Head of caudate nucleus (tissue), 42 donors: Measurements from ENCODE around the gene ROPN1B.
"Not testable (repeated sequence)": the region's sequence is repeated elsewhere in the genome, so short reads cannot be mapped to it uniquely, and the experiment has no call there.

Experiments
- DNase-seq, 42 donors: peaks; one replicate each; pipeline versions ENCODE4 v3.0.0 to v3.0.0-alpha.2; 2020 to 2021; ENCODE audit warnings: mixed read lengths in 7 of 42
- intact Hi-C: fragments of 100-400 bp; cut with DNase I; formaldehyde crosslinking; loops from one replicate; pipeline ENCODE4 v1.15.0; 2022

ROPN1B gene

GRCh38 chr3:125968701-125969592, at the start of gene ROPN1B:
Gene ROPN1B (plus strand): TSS chr3:125969178. CDS start chr3:125972055, 2,877 bp downstream.
- DNase-seq, intact Hi-C loops: not testable (repeated sequence)

- DNase-seq, intact Hi-C loops: not testable (repeated sequence)
These were observed 48.8 kb upstream of the ROPN1B start for GRCh38 chr3:125920191-125920590.

DNA sequence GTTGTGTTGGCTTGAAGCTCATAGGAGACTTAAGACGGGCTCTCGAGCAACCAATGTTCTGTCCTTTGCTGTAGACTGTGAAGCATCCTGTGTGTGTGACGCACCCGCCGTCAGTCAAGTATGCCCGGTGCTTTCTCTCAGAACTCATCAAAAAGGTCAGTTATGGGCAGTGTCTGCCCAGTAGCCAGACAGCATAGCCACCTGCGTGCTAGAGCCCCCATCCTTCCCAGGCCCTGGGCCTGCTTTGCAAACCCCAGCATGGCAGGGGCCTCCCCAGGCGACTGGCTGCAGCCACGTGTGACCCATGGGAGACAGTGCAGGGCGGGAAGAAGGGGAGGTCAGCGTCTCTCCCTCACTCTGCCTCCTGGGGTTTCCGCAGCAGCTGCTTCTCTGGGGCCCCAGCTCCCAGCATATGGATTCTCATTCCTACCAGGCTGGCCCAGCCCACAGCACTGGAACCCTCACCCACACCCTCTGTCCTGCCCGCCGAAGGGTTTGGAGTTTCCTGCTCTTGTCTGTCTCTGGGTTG, 48.2 kb upstream of the ROPN1B start:
- intact Hi-C loops, DNase-seq: not testable (repeated sequence)

DNA sequence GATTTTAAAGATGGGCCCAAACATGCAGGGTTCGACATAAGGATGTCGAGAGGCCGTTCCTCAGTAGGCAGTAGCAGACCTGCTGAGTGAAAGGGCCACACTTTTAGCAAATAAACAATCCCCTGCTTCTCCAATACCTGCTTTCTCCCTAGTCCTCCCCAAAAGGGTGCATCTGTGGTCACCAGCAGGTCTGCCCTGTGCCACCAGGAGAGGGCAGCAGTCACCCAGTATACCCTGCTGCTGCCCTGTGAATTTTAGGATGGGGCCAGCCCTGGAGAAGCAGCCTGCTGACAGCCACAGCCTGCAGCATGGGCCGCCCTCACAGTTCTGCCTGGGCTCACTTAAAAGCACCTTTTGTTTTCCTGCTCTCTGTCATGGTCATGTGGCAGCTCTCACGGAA, 47.3 kb upstream of the ROPN1B start:
- DNase-seq = peak in 38 of 42 donors; percentile 17 to 71 (median 51)
- intact Hi-C loops = not testable (repeated sequence)

DNA sequence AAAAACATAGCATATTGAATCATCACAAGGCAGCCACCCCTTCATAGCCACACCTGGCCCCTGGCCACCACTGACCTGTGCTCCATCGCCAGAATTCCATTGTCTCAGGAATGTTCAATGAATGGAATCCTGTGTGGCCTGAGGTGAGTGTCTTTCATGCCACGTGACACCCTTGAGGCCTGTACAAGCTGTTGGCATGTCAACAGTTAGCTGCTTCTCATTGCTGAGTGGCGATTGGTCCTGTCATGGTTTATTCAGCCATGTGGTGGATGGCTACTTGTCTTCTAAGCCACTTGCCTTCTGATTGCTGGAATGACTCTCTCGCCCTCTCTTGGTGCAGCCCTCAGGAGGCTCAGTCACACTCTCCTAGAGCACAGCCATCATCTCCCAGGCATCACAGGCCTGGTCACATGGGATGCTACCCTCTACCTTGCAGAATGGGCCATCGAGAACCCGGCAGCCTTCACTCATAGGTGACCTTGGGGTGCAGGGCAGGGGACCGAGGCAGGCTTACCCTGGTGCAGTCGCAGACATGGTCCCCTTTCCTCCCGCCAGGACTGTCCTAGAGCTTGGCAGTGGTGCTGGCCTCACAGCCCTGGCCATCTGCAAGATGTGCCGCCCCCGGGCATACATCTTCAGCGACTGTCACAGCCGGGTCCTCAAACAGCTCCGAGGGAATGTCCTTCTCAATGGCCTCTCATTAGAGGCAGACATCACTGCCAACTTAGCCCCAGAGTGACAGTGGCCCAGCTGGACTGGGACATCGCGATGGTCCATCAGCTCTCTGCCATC, 45.5 kb upstream of the ROPN1B start:
- intact Hi-C loops = not testable (repeated sequence)

DNA sequence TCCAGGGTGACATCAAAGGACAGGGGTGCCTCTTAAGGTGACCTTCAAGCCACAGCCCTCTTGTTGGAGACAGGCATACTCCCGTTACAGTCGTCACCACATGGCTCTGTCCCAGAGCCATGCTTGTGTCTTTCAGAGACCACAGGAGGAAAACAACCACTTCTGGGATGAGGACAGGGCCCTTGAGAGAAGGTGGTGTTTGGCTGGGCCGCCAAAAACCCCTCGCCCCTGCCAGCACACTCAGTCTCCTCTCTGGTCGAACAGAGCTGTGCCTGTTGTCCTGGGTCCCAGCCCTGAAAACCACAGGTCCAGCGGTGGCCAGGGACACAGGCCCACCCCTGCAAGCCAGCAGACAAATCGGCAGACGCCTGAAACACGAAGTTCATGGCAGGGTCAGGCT, 44.7 kb upstream of the ROPN1B start:
- intact Hi-C loops, DNase-seq: not testable (repeated sequence)

More for the DNA sequence above, 45.5 kb upstream of the ROPN1B start:
- DNase-seq = not testable (repeated sequence)

DNA sequence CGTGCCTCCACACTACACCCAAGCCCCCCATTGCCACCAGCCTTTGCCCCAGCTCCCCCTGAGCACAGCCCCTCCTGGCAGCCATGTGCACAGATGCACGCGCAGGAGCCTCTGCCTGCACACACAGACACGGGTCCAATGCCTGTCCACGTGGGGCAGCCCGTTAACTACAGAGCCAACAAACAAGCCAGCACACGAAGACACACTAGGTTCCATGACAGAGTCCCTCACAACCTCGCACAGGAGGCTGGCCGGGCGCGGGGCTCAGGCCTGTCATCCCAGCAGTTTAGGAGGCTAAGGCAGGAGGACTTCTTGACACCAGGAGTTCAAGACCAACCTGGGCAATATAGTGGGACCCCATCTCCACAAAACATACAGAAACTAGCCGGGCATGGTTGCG, 43.3 kb upstream of the ROPN1B start:
- DNase-seq, intact Hi-C loops: not testable (repeated sequence)

GRCh38 chr3:125928771-125929545, 40.0 kb upstream of the ROPN1B start:
- DNase-seq = peak; percentile 51 to 92 (median 85)

DNA sequence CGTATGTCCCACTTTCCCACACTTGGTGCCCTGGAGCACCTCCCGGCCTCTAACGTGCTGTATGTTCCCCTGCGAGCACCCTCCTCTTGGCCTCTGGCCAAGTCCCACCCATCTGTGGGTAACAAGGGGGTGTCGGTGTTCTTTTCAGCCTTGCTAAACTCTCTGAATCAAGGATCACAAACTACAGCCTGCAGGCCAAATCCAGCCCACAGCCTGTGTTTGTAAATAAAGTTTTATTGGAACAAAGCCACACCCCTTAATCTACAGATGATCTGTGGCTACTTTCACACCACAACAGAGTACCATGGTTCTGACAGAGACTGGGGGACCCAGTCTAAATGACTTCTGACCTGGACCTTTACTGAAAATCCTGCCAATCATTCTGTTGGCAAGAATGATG, 39.2 kb upstream of the ROPN1B start:
- intact Hi-C loops, DNase-seq: not testable (repeated sequence)

More at GRCh38 chr3:125928771-125929545, 40.0 kb upstream of the ROPN1B start:
- intact Hi-C loops = not testable (repeated sequence)

DNA sequence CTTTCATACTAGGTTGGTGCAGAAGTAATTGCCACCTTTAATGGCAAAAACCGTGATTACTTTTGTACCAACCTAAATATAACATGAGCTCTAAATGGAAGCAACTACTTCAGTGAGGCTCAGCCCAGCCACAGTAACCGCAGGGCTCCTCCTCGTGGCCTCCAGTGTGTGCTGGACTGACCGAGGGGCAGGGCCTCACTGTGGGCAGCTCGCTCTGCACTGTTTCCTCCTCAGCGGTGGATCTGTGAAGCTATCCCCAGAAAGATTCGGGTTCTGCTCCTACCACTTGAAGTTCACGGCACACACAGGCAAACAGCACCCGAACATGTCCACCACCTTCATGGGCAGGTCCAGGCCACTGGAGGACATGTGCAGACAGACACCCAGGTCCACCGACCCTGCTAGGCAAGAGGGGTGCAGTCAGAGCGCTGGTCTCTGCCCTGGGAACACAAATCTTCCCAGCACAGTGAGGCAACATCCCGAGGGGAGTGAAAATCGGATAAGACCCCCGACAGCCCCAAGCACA, 37.6 kb upstream of the ROPN1B start:
- DNase-seq, intact Hi-C loops: not testable (repeated sequence)

GRCh38 chr3:125933397-125934173, 35.4 kb upstream of the ROPN1B start:
- intact Hi-C loops, DNase-seq: not testable (repeated sequence)

GRCh38 chr3:125935252-125935874, 33.6 kb upstream of the ROPN1B start:
- intact Hi-C loops, DNase-seq: not testable (repeated sequence)

- DNase-seq, intact Hi-C loops: not testable (repeated sequence)
These were observed 32.7 kb upstream of the ROPN1B start for GRCh38 chr3:125936210-125936815.

DNA sequence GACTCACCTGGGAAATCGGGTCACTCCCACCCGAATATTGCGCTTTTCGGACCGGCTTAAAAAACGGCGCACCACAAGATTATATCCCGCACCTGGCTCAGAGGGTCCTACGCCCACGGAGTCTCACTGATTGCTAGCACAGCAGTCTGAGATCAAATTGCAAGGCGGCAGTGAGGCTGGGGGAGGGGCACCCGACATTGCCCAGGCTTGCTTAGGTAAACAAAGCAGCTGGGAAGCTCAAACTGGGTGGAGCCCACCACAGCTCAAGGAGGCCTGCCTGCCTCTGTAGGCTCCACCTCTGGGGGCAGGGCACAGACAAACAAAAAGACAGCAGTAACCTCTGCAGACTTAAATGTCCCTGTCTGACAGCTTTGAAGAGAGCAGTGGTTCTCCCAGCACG, 32.1 kb upstream of the ROPN1B start:
- intact Hi-C loops, DNase-seq: not testable (repeated sequence)

DNA sequence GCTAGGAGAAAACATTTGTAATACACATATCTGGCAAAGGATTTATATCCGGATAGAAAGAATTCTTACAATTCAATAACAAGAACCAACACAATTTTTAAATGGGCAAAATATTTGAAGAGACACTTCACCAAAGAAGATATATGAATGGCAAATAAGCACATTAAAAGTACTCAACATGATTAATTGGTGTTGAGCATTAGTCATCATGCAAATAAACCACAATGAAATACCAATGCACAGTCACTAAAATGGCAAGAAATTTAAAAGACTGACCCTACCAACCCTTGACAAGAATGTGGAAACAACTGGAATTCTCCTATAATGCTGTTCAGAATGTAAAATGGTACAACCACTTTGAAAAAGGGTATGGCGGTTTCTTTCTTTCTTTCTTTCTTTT, 21.2 kb upstream of the ROPN1B start:
- DNase-seq, intact Hi-C loops: not testable (repeated sequence)

- DNase-seq, intact Hi-C loops: not testable (repeated sequence)
These were observed 20.1 kb upstream of the ROPN1B start for GRCh38 chr3:125948901-125949300.

- DNase-seq, intact Hi-C loops: not testable (repeated sequence)
These were observed 17.8 kb upstream of the ROPN1B start for GRCh38 chr3:125951176-125951575.
